Stimulated activated CD4-positive, alpha-beta T cell treated with anti-CD3 and anti-CD28 coated beads, Interleukin-4, amount 100 ng/mL, for 4 hours (primary cell): ENCODE measurements around the gene HUS1B.

Source experiments
- DNase-seq, 2 experiments: peaks; one replicate each; pipeline ENCODE4 v3.0.0-alpha.2; 2020

Gene HUS1B

DNA sequence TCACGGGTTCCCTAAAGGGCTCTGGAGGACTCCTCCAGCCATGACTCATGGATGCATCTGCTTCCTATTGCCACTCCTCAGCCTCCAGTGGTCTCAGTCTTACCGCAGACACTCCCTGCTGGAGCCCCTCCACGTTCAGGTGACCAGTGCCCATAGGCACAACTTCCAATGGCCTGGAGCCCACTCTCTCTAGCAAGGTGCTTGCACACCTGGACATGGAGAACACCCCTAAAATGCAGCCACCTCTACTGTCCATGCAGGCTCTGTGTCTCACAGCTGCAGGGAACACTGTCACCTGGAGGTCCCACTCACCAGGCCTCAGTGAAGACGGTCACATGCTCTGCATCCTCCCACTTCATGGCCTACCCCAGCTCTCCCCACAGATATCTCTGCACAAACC, 36.0 kb downstream of the HUS1B start:
- no peak for DNase-seq

- no peak for DNase-seq
These were observed 36.7 kb downstream of the HUS1B start for GRCh38 chr6:620166-620565.

- DNase-seq, result no peak
These were observed 39.3 kb downstream of the HUS1B start for GRCh38 chr6:617456-618100.

- DNase-seq, result no peak
These were observed 42.9 kb downstream of the HUS1B start for GRCh38 chr6:613981-614380.

GRCh38 chr6:611928-612327, 45.0 kb downstream of the HUS1B start:
- no peak for DNase-seq

GRCh38 chr6:610882-611281, 46.0 kb downstream of the HUS1B start:
- no peak for DNase-seq

DNA sequence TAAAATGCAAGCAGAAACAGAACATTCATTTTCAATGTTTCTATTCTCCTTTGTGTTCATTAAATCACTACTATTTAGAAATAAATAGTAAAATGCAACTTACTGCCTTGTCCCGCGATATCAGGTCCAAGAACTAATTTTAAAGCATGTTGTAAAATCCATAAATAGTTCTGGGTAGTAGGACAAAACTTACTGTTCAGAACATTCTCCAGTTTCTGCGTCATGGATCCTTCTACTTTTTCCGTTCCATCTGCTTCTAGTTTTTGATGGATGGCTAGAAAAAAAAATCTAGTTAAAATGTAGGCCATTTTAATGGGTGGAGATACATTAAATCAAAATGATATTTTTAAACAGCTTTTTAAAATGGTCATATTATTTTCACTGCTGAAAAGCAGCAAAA, 47.0 kb downstream of the HUS1B start:
- DNase-seq, result no peak

GRCh38 chr6:606829-607379, 50.0 kb downstream of the HUS1B start:
- no peak for DNase-seq
